GM19035 (cell line): ENCODE measurements around the gene AUTS2.
"Not testable (repeated sequence)": the region's sequence is repeated elsewhere in the genome, so short reads cannot be mapped to it uniquely, and the experiment has no call there.

ENCODE experiments used
- ATAC-seq: cut with Tn5 transposase; IDR thresholded peaks from one replicate; pipeline ENCODE4 v1.9.1; 2021; ENCODE audit not compliant: unreplicated experiment

The AUTS2 gene

GRCh38 chr7:70579397-70580097, 981.3 kb downstream of the AUTS2 start:
- no peak for ATAC-seq

GRCh38 chr7:70580161-70580560, 981.9 kb downstream of the AUTS2 start:
- no peak for ATAC-seq

GRCh38 chr7:70582927-70583895, 984.9 kb downstream of the AUTS2 start:
- ATAC-seq, result no peak

GRCh38 chr7:70583965-70584883, 985.9 kb downstream of the AUTS2 start:
- no peak for ATAC-seq

GRCh38 chr7:70585071-70585470, 986.8 kb downstream of the AUTS2 start:
- no peak for ATAC-seq

- ATAC-seq, result no peak
Observed at GRCh38 chr7:70586822-70587221, 988.5 kb downstream of the AUTS2 start.

GRCh38 chr7:70587739-70588138, 989.5 kb downstream of the AUTS2 start:
- ATAC-seq, result no peak

GRCh38 chr7:70588191-70588921, 990.1 kb downstream of the AUTS2 start:
- no peak for ATAC-seq

GRCh38 chr7:70589010-70589409, 990.7 kb downstream of the AUTS2 start:
- ATAC-seq, result no peak

- no peak for ATAC-seq
Observed at GRCh38 chr7:70589590-70589989, 991.3 kb downstream of the AUTS2 start.

- ATAC-seq, result no peak
Observed at GRCh38 chr7:70590126-70590854, 992.0 kb downstream of the AUTS2 start.

- ATAC-seq, result no peak
Observed at GRCh38 chr7:70591643-70592042, 993.4 kb downstream of the AUTS2 start.

- no peak for ATAC-seq
Observed at GRCh38 chr7:70592171-70592570, 993.9 kb downstream of the AUTS2 start.

GRCh38 chr7:70594170-70594569, 995.9 kb downstream of the AUTS2 start:
- ATAC-seq, result no peak

- not testable (repeated sequence) for ATAC-seq
Observed at GRCh38 chr7:70594885-70595284, 996.6 kb downstream of the AUTS2 start.

GRCh38 chr7:70595370-70595754, 997.1 kb downstream of the AUTS2 start:
- peak; percentile 3 for ATAC-seq

GRCh38 chr7:70595755-70596597, 997.7 kb downstream of the AUTS2 start:
- ATAC-seq, result peak; percentile 62

- no peak for ATAC-seq
Observed at GRCh38 chr7:70596598-70596913, 998.3 kb downstream of the AUTS2 start.

GRCh38 chr7:70597066-70597465, 998.8 kb downstream of the AUTS2 start:
- no peak for ATAC-seq
